NCI-H1417 treated with DMSO at 0.1 percent for 48 hours (cell line): Measurements from ENCODE around the gene HSD17B12.

Experiments used
- DNase-seq: peaks from one replicate; lab custom pipeline; 2025; lab: John Stamatoyannopoulos, UW

HSD17B12 gene

DNA sequence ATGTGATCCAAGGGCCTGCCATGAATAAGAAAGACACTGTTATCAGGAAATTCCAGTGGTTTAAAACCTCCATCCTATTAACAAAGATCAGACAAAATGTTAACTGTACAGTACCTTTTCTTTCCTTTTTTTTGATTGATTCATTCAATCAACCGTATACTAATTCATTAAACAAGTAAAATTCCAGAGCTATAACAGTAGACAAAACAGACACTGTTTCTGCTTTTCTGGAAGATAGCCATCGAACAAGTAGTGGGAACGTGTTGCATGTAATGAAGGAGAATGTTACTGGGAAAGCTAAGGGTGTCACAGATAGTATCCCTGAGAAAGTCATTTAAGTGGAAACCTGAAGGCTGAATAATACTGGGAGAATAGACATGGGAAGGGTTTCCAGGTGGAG, 126.4 kb downstream of the HSD17B12 start:
- DNase-seq: no peak

DNA sequence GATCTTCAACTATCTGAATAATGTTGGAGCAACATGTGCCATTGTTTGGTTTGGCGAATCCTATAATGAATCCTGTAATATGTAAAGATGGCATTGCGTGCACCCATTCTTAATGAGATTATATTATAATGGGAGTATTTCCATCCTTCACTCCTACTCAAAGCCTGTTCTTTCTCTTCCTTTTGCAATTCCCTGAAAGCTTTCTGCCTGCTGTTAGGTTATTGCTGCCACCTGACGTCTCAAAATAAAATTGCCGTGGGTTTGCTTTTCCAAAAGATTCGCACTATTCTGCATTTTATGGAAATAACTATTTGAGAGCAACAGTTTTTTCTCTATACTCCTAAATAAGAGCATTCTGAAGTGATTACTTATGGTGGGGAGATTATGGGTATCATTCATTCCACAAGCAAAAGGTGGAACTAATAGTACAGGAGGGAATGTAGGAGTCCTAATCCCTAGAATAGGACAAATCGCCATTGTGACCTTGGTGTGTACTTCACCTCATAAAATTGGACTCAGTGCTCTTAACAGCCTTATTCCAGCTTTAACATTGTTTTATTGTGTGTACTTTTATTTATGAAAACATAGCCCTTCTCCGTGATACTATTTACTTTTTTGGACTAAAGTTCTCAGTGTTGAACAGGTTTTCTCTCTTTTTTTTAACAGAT, 130.5 kb downstream of the HSD17B12 start:
- no peak for DNase-seq

DNA sequence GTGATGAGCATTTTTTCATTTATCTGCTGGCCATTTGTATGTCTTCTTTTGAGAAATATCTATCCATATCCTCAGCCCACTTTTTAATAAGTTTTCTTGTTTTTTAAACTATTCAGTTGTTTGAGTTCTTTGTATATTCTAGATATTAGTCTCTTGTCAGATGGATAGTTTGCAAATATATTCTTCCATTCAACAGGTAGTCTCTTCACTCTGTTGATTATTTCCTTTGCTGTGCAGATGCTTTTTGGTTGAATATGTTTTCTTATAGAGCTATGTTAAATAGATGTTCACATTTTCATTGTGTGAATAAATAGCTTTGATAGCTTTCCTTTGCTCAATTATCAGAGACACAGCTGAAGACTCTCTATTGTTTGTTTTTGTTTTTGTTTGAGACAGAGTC, 131.9 kb downstream of the HSD17B12 start:
- DNase-seq: no peak

DNA sequence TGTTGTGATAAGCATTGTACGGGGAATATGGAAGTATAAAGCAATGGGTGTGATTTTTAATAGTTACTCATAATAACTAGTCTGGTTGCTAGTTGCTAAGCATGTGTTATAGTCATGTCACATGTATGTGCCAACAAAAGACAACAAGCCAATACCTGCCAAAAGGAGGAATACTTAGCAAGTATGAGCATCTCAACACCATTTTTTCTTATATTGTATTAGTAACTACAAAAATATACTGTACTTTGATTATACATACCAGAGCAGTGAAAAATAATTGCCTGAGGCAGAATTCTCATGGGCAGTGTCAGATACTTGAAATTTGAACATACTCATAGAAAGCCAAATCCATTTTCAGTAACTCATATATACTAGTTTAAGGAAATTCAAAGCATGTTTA, 137.7 kb downstream of the HSD17B12 start:
- no peak for DNase-seq

DNA sequence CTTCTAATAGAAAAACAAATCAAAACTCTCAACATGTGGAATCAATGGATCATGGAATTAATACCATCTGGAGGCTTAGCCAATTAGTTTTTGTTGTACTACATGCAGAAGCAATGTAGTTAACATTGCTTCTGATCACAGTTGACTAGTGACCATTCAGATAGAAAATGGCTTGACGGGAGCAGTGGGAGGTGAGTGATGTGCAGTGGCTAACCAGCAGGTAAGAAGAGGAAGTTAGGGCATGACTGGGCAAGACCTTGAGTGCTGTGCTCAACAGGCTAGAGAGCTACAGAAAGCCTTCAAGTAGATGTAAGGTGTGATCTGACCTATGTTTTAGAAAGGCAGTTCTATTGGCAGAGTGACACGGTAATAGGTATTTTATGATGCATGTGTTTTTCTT, 139.4 kb downstream of the HSD17B12 start:
- DNase-seq: no peak

DNA sequence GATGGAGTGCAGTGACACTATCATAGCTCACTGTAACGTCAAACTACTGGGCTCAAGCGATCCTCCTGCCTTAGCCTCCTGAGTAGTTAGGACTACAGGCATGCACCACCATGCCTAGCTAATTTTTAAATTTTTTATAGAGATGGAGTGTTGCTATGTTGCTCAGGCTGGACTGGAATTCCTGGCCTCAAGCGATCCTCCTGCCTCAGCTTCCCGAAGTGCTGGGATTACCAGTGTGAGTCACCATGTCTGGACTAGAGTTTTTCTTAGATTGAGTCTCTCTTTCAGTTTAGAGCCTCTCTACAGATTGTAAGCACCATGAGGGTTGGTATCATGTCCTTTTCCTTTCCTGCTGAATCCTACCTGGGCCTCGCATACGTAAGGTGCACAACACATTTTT, 142.8 kb downstream of the HSD17B12 start:
- DNase-seq: no peak

DNA sequence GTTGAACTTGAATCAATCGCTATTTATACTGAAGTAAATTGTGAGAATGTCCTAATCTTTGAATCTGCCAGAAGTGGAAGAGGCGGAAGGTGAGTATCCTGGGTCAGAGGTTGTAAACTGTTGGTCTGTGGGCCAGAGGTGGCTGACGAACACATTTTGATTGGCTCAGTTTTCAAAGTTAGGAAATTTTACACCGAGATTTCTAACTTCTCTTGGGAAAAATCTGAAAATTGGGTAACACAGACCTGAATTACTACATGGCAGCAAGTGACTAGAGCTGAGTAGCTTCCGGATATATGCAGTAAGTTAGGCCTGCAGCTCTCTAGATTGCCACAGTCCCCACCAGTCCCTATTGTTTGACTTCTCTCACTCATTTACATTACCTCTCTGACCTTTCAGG, 143.3 kb downstream of the HSD17B12 start:
- DNase-seq: no peak

DNA sequence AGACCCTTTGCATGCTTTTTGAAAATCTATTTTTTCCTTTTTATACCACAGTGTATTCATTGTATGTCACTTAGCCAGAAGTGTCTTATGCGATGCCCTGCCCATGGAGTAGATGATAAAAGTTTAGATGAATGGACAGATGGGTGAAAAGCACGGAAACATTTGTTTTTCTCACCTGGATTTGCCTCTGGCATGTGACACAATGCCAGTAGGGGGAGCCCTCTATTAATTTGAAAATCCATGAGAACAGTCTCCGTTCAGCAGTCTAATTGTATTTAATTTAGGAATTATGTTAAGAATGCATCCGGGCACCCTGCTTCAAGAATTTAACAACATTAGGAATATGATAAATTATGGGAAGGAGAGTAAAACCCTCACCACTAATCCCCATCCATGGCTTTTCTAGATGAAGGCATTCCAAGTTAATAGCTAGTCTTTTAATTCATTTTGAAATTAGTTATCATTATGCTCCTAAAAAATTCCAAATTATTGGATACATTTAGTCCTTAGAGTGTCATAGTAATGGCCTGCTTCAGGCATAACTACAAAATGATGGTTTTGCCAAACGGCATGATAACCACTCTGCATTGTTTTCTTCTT, 144.8 kb downstream of the HSD17B12 start:
- DNase-seq: no peak

DNA sequence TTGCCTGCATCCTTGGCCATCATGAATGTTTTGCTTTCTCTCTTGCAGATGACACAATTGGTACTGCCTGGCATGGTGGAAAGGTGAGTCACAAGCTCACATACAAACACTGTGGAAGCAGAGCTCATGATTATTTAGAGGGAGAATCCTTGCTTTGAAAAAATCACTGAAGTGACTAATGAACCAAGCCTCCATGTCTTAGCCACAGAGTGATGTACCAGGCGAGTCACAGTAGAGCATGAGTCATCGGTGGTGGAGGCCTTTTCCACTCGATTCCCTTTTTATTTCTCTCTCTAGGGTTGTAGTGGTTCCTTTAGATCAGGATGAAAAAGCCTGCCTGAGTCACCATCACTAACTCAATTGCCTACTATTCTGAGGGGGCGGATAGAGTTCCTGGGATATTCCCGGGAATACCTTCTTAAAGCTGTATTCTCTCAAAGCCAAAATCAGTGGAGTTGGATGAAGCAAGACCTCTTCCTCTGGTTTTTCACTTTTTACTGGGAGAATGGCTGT, 150.4 kb downstream of the HSD17B12 start:
- no peak for DNase-seq

DNA sequence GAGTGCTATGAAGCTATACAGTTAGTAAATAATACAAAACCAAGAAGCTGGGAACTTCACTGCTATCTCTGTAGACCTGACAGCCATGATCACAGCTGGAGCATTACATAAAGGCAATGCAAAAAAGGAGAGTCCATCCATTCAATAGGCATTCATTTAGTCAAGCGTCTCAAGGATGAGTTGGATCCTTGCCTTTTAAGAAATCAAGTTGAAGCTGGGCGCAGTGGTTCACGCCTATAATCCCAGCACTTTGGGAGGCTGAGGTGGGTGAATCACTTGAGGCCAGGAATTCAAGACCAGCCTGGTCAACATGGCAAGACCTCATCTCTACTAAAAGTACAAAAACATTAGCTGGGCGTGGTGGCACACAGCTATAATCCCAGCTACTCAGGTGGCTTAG, 152.0 kb downstream of the HSD17B12 start:
- no peak for DNase-seq

DNA sequence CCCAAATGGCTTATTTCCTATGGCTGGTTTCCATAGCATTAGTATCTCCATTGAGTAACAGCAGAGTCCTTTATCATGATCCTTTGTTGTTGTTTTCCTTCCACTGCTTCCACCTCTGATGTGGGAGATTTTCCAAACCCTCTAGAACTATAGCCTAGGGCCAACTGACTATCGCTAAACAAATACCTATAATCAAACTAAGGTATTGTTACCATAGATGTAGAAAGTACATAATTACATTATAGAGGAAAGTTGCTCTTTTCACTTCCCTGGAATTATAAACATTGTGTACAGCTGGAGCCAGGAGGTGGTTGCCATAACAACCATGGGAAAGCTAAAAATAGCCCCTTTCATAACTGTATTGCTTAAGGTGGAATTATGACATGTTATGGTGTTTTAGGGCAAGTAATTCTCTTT, 153.1 kb downstream of the HSD17B12 start:
- peak; percentile 33 for DNase-seq

DNA sequence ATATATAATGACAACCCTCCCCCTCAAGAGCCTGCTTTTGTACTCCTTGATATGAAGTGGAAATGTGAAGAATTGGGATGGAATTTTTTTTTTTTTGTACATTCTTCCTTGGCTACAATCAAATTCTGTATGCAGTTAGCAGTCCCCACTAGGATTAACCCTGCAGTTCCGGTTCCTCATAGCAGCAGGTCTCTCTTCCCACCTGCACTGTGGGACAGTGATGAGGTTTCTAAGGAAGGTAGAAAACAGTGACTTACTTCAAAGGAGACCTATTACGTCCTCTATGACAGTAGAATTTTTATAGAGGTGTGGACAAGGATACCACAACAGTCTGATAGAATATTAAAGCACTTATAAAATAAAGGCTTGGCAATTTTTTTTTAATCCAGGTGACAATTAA, 153.7 kb downstream of the HSD17B12 start:
- DNase-seq: no peak

DNA sequence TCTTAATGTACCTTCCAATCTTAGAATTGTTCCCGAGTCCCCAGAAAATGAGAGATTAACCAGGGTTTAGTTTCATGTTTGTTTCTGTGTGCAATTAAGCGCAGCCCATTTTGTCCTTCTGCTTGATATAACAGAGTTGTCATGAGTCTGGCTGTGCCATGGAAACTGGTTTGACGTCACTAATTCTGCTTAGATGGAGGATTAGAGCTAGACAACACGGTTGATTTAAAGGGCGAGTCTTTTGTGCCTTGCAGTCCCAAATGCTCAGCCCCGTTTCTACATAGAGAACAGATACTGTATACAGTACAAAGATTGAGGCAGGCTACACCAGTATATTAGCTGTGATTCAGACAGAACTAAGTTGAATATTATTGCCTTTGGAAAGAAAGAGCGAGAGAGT, 154.6 kb downstream of the HSD17B12 start:
- no peak for DNase-seq

DNA sequence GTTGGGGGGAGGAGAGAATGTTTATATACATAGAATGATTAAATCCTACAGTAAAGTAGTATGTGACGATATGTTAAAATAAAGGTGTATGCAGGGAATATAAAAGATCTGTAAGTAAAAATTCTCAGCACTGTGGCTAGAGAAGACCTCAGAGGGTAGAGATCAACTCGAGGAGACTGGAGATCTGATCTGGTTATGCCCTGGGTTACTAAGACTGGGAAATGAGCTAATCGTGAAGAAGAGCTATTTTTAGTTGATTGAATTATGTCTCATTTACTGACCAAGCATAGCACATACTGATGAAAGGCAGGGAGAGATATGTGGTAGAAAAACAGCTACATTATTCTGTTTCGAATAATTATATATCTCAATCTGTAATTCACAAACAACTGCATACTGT, 157.3 kb downstream of the HSD17B12 start:
- no peak for DNase-seq

DNA sequence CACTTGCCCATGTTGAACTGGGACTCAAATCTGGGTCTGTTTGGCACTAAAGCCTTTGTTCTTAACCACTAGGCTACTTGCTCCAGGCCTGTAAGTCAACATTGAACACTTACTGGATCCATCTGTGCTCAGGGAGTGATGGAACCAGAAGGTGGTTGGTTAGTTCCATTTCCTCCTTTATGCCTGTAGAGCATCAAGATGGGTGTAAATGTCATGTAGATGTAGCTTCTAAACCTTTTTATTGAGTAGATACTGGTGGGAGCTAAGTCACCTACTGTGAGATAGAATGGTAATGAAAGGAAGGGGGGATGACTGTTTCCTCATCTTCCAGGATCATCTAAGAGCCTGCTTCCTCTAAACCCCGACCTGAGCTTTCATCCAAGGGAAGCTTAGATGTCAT, 161.5 kb downstream of the HSD17B12 start:
- no peak for DNase-seq

DNA sequence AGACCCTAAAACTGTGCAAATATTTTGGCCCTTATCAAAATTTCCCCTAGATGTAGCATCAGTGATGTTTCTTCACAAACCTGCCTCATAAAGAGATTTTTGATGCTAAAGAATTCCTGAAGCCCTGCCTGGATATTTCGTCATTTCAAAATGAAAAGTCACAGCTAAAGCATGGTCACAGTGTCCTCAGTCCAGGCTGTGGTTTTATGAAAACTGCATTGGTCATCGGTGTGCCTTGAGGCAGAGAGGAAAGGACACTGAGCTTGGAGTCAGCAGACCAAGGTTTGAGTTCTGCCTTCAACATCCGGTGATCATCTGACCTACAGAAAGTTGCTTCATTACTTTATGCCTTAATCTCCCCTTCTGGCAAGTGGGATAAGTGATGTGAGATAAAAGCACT, 165.3 kb downstream of the HSD17B12 start:
- DNase-seq: no peak

DNA sequence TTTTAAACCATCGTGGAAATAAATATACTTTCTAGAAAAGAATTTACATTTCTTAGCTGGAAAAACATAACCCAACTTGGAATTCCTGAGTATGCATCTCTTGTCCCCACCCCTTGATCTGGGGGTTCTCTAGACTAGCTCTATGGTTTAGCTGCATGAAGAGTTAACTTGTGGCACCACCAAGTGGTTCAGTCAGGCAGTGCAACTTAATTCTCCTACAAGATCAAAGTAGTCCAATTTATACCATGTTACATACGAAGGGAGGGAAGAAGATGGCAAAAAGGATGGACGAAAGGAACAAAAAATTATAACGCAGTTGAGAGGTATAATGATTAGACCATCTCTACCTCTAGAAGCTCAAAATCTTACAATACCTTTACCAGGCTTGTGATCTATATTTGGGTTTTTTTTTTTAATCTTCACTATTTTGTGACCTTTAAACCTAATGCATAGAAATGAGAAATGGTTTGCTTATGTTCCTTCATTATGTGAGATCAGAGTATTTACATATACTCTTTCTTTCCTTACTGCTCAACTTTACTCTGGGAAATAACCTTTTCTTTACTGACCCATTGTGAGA, 171.6 kb downstream of the HSD17B12 start:
- no peak for DNase-seq

DNA sequence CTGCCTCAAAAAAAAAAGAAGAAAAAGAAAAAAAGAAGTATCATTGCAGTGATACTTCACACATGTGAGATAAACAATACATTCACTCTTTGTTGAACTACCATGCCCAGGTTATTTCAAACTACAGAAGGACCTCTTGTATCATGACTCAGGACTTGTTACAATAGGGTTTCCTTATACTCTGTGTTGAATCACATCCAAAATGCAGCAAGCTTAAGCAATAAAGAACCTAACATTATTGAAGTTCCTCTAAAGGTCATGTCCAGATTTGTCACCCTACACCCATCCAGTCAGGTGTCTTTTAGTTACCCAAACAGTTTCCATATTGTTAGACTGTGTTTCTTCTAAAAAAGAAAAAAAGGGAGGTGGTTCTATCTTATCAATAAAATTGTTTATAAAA, 173.2 kb downstream of the HSD17B12 start:
- no peak for DNase-seq

DNA sequence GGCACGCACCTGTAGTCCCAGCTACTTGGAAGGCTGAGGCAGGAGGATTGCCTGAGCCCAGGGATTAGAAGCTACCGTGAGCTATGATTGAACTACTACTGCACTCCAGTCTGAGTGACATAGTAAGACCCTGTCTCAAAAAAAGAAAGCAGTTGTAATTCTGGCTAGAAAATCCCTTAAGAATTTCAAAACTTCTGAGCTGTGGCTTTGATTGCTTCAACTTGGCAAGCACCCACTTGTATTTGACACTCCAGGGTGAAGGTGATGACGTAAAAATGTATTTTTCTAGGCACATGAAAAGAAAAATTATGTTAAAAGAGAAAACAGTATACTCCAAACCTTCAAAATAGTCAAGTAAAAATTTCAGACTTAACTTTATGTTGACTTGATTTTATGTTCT, 176.5 kb downstream of the HSD17B12 start:
- DNase-seq: no peak

DNA sequence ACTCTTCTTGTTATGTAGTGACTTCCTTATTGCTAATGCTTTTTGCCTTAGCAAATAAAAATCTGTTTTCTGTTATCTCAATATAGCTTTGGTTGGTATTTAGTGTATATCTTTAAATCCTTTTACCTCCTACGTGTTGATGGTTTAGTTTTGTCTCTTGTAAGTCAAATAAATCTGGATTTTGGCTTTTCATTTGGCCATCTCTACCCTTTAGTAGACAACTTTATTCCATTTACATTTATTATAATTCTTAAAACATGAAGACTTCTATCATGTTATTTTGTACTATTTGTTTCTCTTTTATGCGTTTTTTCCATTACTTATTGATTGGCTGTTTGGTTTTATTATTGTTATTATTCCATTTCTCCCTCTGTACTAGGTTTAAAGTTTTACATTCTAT, 180.6 kb downstream of the HSD17B12 start:
- DNase-seq: no peak

DNA sequence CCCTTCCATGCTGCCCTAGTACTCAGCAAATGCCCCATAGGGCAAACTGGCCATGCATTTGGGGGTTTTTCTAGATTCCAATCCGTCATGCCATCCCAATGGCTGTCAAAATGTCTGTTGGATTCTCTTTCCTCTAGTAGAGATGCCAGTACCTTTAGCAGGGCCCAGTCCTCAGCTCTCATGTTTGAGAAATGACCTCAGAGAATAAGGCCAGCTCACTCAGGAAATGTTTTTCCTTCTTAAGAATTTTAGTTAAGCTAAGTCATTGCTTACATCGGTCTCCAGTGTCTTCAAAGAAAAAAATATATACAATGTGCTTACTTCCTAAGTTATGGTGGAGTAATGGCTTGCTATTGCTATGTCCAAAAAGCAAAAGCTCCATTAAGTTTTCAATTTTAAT, 186.0 kb downstream of the HSD17B12 start:
- DNase-seq: no peak

DNA sequence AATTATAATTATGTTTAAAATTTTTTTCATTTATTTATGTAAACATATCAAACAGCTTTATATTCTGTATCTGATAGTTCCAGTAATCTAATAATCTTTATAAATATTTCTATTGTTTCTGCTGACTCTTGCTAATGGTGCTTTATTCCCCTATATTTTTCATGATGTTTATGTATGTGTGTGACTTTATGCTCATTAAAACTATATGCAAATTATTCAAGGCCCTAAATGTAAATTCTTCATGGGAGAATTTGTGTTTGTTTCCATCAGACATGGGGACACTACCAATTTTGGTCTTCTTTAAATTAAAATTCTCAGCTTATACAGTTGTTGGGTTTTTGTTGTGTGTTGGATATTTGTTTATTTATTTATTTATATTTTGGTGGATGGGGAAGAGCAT, 186.4 kb downstream of the HSD17B12 start:
- no peak for DNase-seq

DNA sequence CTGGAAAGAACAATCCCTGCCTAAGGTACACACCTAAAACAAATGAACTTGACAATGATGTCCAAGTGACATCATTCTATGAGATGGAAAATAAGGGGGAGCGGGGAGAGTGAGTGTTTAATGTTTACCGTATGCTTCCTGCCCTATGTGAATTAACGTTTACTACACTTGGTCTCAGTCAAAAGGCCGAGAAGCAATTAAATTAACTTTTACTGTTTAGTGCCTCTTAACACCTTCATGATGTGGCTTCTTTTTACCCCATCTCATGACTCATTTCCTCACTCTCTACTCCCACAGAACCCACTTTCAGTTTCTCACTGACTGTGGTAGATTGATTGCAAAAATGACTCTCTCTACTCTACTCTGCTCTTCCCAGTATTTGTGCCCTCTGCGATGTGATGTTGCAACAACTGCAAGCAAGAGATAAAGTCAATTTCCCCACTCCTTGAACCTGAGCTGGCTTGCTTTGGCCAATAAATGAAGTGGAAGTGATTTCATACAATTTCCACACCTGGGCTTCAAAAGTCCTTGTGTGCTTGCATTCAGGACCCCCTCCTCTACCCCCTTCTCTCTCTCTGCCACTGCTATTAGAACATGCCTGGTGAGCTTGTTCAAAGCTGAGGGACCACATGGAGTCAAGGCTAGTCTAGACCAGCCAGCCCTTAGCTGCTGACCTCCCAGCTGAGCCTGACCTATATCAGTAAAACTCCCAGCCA, 188.5 kb downstream of the HSD17B12 start:
- no peak for DNase-seq
